GM19099 (cell line): ENCODE results near the gene ICA1.

Source experiments
- POLR2A ChIP-seq: IDR thresholded peaks from 3 replicates; pipeline ENCODE4 v1.6.1; 2011; ENCODE audit warnings: low read depth; ENCODE audit not compliant: insufficient read length; ENCODE audit errors: extremely low read depth

ICA1 gene

DNA sequence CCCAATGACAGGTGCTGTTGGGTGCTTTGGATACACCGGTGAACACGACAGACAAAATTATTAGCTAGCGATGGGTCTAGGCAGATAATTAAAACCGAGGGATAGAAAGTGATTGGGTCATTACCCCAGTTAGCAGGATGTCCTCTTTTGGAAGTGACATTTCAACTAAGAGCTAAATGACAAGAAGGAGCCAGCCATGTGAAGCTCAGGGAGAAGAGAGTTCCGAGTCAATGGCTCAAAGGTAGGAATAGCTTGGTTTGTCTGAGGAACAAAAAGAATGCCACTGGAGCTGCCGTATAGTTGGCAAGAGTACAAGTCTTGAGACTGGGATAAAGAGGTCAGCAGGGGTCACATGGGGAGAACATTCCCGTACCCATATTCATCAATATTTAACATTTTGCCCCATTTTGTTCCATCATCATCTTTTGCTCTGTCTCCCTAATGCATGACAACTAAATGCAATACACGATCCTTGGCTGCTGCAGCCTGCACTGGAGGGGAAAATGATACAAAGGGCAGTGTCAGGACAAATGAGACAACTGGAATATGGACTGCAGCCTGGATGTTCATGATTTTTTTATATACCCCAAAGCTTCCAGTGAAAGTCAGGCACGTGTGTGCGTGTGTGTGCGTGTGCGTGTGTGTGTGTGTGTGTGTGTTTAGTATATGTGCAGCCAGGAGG, 115.7 kb downstream of the ICA1 start:
- TF ChIP-seq POLR2A, result no peak

DNA sequence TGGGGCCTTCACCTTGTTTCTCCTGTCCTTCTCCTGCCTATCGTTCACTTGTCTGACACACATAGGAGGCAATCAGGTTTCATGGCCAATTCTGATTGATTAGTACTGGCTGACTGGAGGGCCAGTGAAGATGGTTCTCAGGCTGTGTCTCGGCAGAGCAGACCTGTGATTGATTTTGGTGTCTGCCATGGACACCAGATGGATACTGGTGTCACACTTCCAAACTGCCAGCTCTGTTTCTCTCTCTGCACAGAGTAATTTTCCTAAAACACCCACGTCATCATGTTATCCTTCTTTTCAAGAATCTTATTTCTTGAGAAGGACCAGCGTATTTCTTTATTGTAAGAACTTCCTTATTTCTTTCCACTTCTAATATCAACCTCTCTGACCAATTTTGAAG, 117.1 kb downstream of the ICA1 start:
- TF ChIP-seq POLR2A, result no peak

DNA sequence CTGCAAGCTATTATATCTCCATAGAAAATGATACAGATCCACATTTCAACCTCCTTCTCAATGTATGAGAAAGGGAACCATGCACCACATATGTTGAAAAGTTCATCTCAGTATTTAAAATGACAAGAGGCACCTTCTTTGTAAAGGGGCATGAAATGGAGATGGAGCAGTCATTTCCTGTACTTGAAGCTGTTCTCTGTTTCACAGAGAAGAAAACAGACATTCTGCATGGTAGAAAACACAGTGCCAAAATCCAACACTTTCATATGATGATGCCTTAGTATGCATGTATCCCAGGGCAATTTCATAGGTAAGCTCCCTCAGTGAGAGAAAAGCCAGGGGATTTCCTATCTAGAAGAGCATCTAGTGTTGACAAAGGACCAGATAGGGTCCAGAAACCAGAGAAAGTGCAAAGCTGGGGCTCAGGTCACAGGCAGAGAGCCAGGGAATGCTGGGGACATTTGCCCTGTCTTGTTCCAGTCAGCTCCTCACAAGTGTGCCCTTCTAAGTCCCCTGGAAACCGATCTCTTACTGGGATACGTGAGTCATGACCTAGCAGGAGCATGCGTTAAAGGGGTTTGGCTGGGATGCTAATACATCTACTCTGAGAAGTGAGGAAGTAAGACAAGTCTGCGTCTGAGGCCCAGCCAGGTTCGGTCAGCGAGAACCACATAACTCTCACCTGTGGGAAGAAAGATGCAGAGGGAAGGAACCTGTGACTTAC, 118.7 kb downstream of the ICA1 start:
- TF ChIP-seq POLR2A, result no peak

DNA sequence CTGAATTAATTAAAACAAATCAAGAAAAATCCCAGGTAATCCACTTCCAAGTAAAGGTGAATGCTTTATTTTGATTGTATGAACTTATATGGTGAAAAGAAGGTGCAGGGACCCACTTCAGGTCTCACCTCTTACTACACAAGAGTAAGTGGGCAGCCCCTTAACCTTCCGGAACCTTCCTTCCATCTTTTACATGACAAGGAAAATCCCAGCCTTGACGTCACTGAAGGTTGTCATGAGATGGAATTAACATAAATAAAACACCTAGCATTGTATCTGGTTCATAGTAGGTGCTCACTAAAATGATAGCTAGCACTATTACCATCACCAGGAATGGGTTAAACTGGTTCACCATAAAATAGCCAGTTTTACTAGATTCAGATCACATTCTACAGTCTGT, 119.5 kb downstream of the ICA1 start:
- no peak for TF ChIP-seq POLR2A

DNA sequence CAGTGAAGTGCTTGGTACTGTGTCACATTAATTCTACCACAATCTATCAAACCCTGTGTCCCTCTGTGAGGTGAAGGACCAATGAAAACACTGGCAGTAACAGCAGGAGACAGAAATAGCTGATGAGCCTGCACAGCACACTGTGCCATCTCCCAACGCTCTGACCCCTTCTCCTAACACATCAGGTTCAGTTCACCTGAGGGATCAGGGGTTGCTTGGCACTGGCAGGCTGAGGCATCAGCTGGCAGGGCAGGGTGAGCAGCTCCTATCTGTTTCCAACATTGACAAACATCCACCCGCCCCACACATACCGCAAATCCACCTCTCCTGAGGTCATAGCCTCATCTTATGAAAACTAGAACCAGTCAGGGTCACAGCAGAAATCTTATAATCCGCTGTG, 120.9 kb downstream of the ICA1 start:
- TF ChIP-seq POLR2A, result no peak

DNA sequence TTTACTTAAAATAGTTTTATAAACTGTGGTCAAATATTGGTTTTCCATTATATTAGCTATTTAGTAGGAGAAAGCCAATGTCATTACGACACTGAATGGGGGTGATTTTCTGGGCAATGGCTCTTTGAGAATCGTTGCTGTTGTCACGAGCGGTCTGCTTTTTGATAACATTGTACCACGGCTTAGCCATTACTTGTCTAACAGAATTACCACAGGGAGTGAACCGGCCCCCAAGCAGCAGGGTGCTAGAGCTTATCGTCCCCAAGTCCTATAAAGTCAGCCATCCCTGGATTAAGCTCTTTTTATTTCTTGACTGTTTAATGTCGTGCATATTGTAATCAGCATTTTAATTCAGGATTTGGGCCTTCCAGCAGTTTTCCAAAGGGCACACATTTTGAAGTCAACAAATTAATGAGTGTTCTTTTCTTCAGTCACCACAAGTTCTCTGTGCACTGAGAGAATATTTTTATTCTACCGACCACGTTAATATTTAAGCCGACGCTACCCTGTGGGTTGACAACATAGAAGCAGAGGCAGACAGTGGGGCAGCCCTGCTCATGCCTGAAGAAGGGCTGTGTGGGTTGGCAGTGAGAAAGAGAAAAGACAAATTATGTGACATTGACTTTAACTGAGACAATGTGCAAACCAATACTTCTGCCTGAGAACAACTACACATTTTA, 125.8 kb downstream of the ICA1 start:
- TF ChIP-seq POLR2A, result no peak

DNA sequence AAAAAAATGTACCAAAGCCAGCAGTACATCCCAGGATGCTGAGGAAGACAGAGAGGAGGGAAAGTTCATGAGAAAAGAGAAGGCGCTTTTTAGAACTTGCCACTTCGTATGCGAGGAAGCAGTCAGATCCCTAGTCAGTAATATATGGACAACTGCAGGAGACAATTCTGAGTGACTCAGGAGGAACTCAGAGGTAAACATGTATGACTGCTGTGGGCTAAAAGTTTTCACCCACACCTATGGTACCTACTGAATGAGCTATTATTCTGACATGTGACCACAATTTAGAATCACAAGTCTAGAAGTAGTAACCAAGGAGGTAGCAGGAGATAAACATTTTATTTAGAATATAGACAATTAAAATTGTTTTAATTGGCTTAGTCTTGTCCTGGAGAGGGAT, 126.5 kb downstream of the ICA1 start:
- TF ChIP-seq POLR2A, result no peak

DNA sequence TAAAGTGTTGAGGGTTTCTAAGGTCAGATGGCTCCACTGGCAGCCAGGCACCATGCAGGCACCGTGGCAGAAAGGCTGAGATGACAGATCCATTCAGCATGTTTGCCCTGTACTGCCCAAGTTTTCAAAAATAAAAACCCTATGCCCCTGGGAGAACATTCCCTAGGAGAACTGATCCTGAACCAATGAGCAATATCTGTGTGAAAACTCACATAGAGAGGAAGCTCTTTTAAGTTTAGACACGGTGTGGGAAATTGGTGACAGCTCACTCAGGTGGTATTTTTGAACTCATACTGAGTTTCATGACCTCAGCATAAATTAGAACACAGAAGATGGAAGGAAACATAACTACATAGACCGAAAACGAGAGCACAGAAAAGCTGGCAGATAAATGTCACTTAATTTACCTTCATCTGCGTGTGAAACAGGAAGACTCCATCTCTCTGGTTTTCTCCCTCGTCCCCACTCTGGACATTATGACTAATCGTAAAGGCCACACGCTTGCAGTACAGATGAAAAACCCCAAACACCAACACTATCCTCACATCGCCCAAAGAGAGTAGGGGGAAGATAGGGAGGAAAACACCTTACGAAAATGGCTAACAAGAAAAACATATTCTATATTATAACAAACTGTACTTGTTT, 127.8 kb downstream of the ICA1 start:
- no peak for TF ChIP-seq POLR2A

DNA sequence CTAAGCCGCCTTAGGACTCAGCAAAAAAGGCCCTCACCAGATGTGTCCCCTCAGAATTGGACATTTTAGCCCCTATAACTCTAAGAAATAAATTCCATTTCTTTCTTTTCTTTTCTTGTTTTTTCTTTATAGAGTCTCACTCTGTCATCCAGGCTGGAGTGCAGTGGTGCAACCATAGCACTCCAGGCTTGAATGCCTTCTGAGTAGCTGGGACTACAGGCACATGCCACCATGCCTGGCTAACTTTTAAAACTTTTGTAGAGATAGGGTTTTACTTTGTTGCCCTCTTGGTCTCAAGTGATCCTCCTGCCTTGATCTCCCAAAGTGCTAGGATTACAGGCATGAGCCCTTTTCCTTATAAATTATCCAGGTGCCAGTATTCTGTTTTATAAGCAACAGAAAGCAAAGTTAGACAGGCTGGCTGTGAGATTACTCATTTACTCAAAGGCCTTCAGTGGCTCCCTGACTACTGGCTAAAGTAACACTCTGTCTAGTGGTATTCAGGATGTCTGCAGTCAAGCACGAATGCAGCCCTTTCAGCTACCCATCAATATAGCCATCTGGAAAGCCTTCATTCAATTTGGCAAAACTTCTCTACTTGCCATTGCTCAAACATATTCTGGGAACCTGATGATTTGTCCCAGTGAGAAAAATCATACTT, 128.6 kb downstream of the ICA1 start:
- peak; percentile 15 for TF ChIP-seq POLR2A

DNA sequence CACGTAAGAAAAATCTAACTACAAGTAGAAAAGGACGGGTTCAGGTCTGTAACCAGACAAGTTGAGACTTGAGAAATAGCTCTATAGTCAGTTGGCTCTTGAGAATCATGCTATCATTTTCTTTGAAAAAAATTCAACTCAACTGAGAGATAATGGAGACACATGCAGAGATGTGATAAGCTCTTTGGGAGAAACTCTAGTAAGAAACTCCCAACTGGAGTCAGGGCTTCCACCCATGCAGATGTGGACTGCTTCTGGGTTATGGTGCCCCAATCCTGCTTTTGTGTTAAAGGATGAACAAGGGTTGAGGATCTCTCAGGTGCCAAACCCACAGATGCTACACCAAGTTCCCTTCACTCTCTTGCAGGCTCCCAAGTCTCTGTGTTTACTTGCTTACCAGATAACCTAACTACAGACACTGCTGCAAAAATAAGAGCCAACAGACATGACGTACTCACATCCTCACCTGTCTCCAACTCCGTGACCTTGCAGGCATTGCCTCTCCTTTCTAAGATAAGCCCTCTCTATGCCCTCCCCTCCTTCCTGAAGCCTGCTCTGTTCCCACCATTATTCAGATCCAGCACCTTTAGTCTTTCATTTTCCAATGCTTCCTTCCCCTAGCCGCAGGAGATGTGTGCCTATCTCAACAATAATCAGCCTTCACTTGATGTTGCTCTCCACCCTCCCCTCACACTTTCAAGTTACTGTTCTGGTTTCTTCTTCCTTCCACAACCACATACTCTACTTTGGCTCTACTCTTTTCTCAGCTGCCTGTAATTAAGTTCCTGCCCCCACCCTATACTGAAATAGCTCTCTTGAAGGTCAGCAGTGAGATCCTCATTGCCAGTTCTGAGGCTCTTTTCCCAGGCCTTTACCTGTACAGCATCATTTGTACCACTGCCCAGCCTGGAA, 130.0 kb downstream of the ICA1 start:
- TF ChIP-seq POLR2A, result no peak

DNA sequence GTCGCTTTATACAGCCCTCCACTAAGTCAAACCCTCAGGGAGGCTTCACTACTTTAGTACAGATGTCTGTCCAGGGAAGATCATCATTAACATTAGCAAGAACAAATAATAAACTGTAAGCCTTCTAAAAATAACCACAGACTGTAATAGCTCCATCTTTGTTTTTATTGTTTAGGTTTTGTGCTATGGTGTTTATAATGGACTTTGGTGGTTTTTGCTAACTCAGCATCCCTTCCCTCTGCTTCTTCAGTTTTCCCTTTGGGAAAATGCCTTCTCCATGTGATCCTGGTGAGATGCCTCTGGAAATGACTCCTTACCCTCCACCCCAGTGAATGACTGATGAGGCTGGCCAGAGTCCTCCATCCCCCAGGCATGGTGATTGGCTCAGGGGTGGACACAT, 131.3 kb downstream of the ICA1 start:
- TF ChIP-seq POLR2A, result no peak

DNA sequence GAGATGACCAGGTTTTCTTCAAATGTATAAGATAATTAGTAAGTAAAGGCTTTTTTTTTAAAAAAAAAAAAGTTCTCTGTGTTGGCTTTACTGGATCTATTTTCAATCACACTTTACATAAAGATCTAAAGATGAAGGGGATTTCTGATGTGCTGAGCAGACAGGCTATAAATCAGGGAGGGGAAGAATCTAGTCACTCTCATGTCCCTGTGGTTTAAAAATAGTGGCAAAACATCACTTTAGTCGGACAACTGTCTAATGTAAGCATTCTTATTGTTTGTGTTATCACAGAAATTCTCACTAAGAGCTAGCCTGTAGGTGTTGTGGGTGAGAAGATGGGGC, 132.7 kb downstream of the ICA1 start:
- TF ChIP-seq POLR2A, result no peak

DNA sequence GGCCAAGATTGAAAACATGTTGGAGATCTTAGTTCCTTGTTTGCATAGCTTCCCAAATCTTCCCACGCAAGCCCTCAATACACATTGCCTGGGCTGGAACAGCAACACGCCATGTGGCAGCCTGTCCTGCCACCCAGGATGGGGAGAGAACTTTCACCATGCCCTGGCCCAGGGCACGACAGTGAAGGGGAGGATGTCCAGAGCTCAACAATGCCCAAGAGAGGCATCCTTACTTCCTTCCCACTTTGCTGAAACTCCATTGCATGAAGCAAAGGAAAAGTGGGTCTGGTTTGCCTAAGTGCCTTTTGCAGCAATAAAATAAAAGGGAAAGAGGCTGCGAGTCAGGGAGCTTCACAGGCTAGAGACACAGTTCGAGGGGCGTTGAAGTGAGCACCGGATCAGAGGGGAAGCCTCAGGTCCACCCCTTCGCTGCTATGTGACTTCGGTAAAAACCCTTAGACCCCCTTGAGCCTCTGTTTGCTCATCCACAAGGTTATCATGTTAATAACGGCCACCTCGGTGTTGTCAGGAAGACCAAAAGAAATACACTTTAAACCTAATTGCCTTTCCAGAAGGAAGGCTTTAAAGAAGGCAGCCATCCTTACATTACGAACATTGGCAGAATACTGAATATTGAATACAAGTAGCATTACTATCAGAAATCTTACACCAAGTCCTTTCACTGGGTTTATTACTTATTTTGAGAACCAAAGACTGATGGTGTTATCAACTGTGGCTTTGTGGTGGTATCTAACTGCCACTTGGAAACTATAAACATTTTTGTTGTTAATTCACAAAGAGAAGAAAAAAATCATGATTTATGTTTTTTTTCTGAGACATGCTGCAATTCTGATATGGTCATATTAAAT, 133.3 kb downstream of the ICA1 start:
- TF ChIP-seq POLR2A, result no peak
